H1 (cell line): Measurements from ENCODE around the gene TMEM131L. TPM values are rescaled to one million over a fixed set of nuclear protein-coding genes. Genes with fewer than 3 reads are reported as not detected.

ENCODE experiments used
- CTCF ChIA-PET: fragments of 300-600 bp; sonication (Branson Sonifier 250); formaldehyde crosslinking; loops from one replicate; lab custom pipeline; 2021; ENCODE audit not compliant: partially characterized antibody; lab: Charles Lee
- POLR2A ChIA-PET: fragments of 300-600 bp; sonication (Branson Sonifier 250); formaldehyde crosslinking; loops from one replicate; lab custom pipeline; 2021; ENCODE audit warnings: inconsistent platforms; ENCODE audit not compliant: partially characterized antibody; lab: Charles Lee
- DNase-seq, 2 experiments: peaks; one replicate each; pipeline versions ENCODE4 v3.0.0 to v3.0.0-alpha.2; 2010 to 2022; ENCODE audit warnings: low spot score in 2 of 2, low read depth in 1 of 2, mixed read lengths in 1 of 2
- FAIRE-seq: peaks from 2 replicates; lab custom pipeline; 2011; peaks lifted over from hg19 to GRCh38; lab: Jason Lieb, UNC
- H2AFZ ChIP-seq: 2 replicates; pipeline ENCODE4 v1.8.1; 2012; ENCODE audit warnings: low read length, inconsistent platforms
- H2AK5ac ChIP-seq: 2 replicates; pipeline ENCODE4 v1.6.1; 2013; ENCODE audit warnings: low read depth, low read length
- H2BK120ac ChIP-seq: replicated peaks from 2 replicates; pipeline ENCODE3; 2013; ENCODE audit warnings: low read depth, low read length, inconsistent platforms
- H2BK12ac ChIP-seq: 2 replicates; pipeline ENCODE4 v1.6.1; 2013; ENCODE audit warnings: low read depth, low read length
- H2BK15ac ChIP-seq: 2 replicates; pipeline ENCODE4 v1.6.1; 2013; ENCODE audit warnings: low read length
- H2BK20ac ChIP-seq: 2 replicates; pipeline ENCODE4 v1.6.1; 2013; ENCODE audit warnings: low read length
- H2BK5ac ChIP-seq: 2 replicates; pipeline ENCODE4 v1.6.1; 2013; ENCODE audit warnings: low read depth, low read length
- H3K14ac ChIP-seq: 2 replicates; pipeline ENCODE4 v1.6.1; 2013; ENCODE audit warnings: inconsistent platforms; ENCODE audit not compliant: insufficient read length
- H3K18ac ChIP-seq: 2 replicates; pipeline ENCODE4 v1.6.1; 2013; ENCODE audit warnings: low read length; ENCODE audit errors: extremely low read depth
- H3K23ac ChIP-seq: 2 replicates; pipeline ENCODE4 v1.6.1; 2013; ENCODE audit warnings: inconsistent platforms; ENCODE audit not compliant: insufficient read length
- H3K23me2 ChIP-seq: 2 replicates; pipeline ENCODE4 v1.6.1; 2013; ENCODE audit warnings: low read depth, low read length
- H3K27ac ChIP-seq: 2 replicates; pipeline ENCODE4 v1.6.1; 2011; ENCODE audit warnings: low read depth, low read length, inconsistent platforms
- H3K27me3 ChIP-seq, 4 experiments: replicated peaks in 1 of 4; 1 replicate in 1 of 4; 2 replicates in 3 of 4; pipeline versions ENCODE4 v1.6.1 to v1.8.1; 2011 to 2013; ENCODE audit warnings: low read length in 3 of 4, mild to moderate bottlenecking in 3 of 4, inconsistent platforms in 2 of 4, mixed read lengths in 2 of 4, moderate library complexity in 1 of 4; ENCODE audit not compliant: control insufficient read depth in 3 of 4, insufficient read depth in 3 of 4; ENCODE audit errors: extremely low read depth in 1 of 4
- H3K36me3 ChIP-seq, 4 experiments: 2 replicates each; pipeline versions ENCODE4 v1.6.1 to v1.8.1; 2011 to 2013; ENCODE audit warnings: mild to moderate bottlenecking in 4 of 4, low read length in 3 of 4, moderate library complexity in 2 of 4, control low read depth in 1 of 4, inconsistent platforms in 1 of 4; ENCODE audit not compliant: insufficient read depth in 4 of 4, control insufficient read depth in 2 of 4
- H3K4ac ChIP-seq: replicated peaks from 2 replicates; pipeline ENCODE3; 2013; ENCODE audit warnings: low read length, low read depth, mixed read lengths, inconsistent platforms; ENCODE audit not compliant: insufficient read length
- H3K4me1 ChIP-seq, 4 experiments: replicated peaks in 1 of 4; 1 replicate in 1 of 4; 2 replicates in 3 of 4; pipeline versions ENCODE4 v1.6.1 to v1.8.1; 2011 to 2013; ENCODE audit warnings: low read length in 3 of 4, inconsistent platforms in 2 of 4, mixed read lengths in 1 of 4; ENCODE audit not compliant: insufficient read depth in 4 of 4, control insufficient read depth in 3 of 4
- H3K4me2 ChIP-seq, 2 experiments: 2 replicates each; pipeline versions ENCODE4 v1.6.1 to v1.8.1; 2011 to 2013; ENCODE audit warnings: low read depth in 2 of 2, low read length in 2 of 2, control low read depth in 1 of 2, inconsistent platforms in 1 of 2, mild to moderate bottlenecking in 1 of 2; ENCODE audit not compliant: insufficient read depth in 1 of 2
- H3K4me3 ChIP-seq, 4 experiments: fragments of 200-600, 300-600 bp in 1 of 4; sonication (generic), shearing (Covaris generic), sonication (Bioruptor Twin) in 1 of 4; 2 replicates each; pipeline versions ENCODE4 v1.5.1 to v1.8.1; 2011 to 2016; ENCODE audit warnings: low read length in 4 of 4, low read depth in 3 of 4, control low read depth in 2 of 4, inconsistent platforms in 2 of 4, mild to moderate bottlenecking in 2 of 4, mixed read lengths in 1 of 4, moderate library complexity in 1 of 4; ENCODE audit not compliant: insufficient read depth in 2 of 4; ENCODE audit errors: extremely low read depth in 1 of 4
- H3K56ac ChIP-seq: replicated peaks from 2 replicates; pipeline ENCODE3; 2013; ENCODE audit warnings: low read depth, mild to moderate bottlenecking, mixed read lengths, low read length, inconsistent platforms; ENCODE audit not compliant: insufficient read length
- H3K79me1 ChIP-seq: 2 replicates; pipeline ENCODE4 v1.6.1; 2013; ENCODE audit warnings: low read depth, low read length, control low read depth
- H3K79me2 ChIP-seq, 2 experiments: 2 replicates each; pipeline versions ENCODE4 v1.6.1 to v1.8.1; 2012 to 2013; ENCODE audit warnings: low read length in 2 of 2, mild to moderate bottlenecking in 2 of 2, inconsistent platforms in 1 of 2; ENCODE audit not compliant: insufficient read depth in 2 of 2, control insufficient read depth in 1 of 2
- H3K9ac ChIP-seq, 4 experiments: replicated peaks in 1 of 4; 1 replicate in 1 of 4; 2 replicates in 3 of 4; pipeline versions ENCODE4 v1.6.1 to v1.8.1; 2011 to 2013; ENCODE audit warnings: low read depth in 3 of 4, low read length in 3 of 4, control low read depth in 2 of 4, mild to moderate bottlenecking in 2 of 4, moderate library complexity in 2 of 4, inconsistent platforms in 1 of 4; ENCODE audit errors: extremely low read depth in 1 of 4
- H3K9me3 ChIP-seq, 2 experiments: 2 replicates each; pipeline versions ENCODE4 v1.6.1 to v1.8.1; 2012 to 2013; ENCODE audit warnings: mild to moderate bottlenecking in 2 of 2, moderate library complexity in 2 of 2, control low read depth in 1 of 2, inconsistent platforms in 1 of 2, low read depth in 1 of 2, low read length in 1 of 2, mixed read lengths in 1 of 2; ENCODE audit not compliant: insufficient read depth in 2 of 2
- H4K20me1 ChIP-seq, 2 experiments: replicated peaks in 1 of 2; 2 replicates each; pipeline versions ENCODE3 to v1.8.1; 2011 to 2013; ENCODE audit warnings: inconsistent platforms in 2 of 2, low read length in 2 of 2, mild to moderate bottlenecking in 1 of 2; ENCODE audit not compliant: insufficient read depth in 2 of 2, control insufficient read depth in 1 of 2
- H4K5ac ChIP-seq: 2 replicates; pipeline ENCODE4 v1.6.1; 2013; ENCODE audit warnings: low read length, low read depth, mixed read lengths, inconsistent platforms; ENCODE audit not compliant: insufficient read length
- H4K8ac ChIP-seq: 2 replicates; pipeline ENCODE4 v1.8.0; 2013; ENCODE audit warnings: mild to moderate bottlenecking, moderate library complexity, low read length, inconsistent platforms; ENCODE audit not compliant: insufficient read depth; ENCODE audit errors: extremely low read depth
- H4K91ac ChIP-seq: replicated peaks from 2 replicates; pipeline ENCODE3; 2013; ENCODE audit warnings: low read length, mixed read lengths, inconsistent platforms; ENCODE audit not compliant: insufficient read length
- CEBPB ChIP-seq: IDR thresholded peaks from 2 replicates; pipeline ENCODE4 v1.6.1; 2012; ENCODE audit warnings: low read depth, low read length
- CTCF ChIP-seq, 3 experiments: IDR thresholded peaks; 1 replicate in 2 of 3; 2 replicates in 1 of 3; pipeline versions ENCODE4 v1.5.1 to v1.6.1; 2011; ENCODE audit warnings: low read length in 3 of 3, mild to moderate bottlenecking in 3 of 3, inconsistent platforms in 2 of 3, low read depth in 1 of 3, moderate library complexity in 1 of 3; ENCODE audit not compliant: insufficient read depth in 1 of 3; ENCODE audit errors: control extremely low read depth in 1 of 3
- EP300 ChIP-seq, 2 experiments: IDR thresholded peaks; 1 replicate in 1 of 2; 2 replicates in 1 of 2; pipeline ENCODE4 v1.6.1; 2011 to 2012; ENCODE audit warnings: low read depth in 2 of 2, low read length in 2 of 2, mild to moderate bottlenecking in 2 of 2, borderline replicate concordance in 1 of 2, inconsistent platforms in 1 of 2, moderate library complexity in 1 of 2
- MAFK ChIP-seq: IDR thresholded peaks from 2 replicates; pipeline ENCODE4 v1.6.1; 2012; ENCODE audit warnings: low read depth, mild to moderate bottlenecking, improper control_type of control experiment, low read length
- RAD21 ChIP-seq, 2 experiments: IDR thresholded peaks in 1 of 2; conservative IDR thresholded peaks in 1 of 2; 2 replicates each; pipeline ENCODE4 v1.6.1; 2011; ENCODE audit warnings: low read depth in 2 of 2, low read length in 2 of 2, improper control_type of control experiment in 1 of 2, inconsistent platforms in 1 of 2, mild to moderate bottlenecking in 1 of 2, moderate library complexity in 1 of 2
- TEAD4 ChIP-seq: IDR thresholded peaks from 2 replicates; pipeline ENCODE4 v1.6.1; 2012; ENCODE audit warnings: low read depth, low read length, inconsistent platforms, mixed read lengths
- WGBS, 2 experiments: shearing (Covaris generic) in 1 of 2; methylation state at CpG; one replicate each; pipeline versions ENCODE4 v1.1.6 to v1.1.7; 2013 to 2015; ENCODE audit warnings: low lambda C conversion rate in 2 of 2, mixed read lengths in 2 of 2, inconsistent platforms in 1 of 2, low coverage in 1 of 2, missing lambda C conversion rate in 1 of 2; ENCODE audit not compliant: insufficient replicate concordance in 2 of 2, insufficient coverage in 1 of 2, insufficient read length in 1 of 2; ENCODE audit errors: extremely low coverage in 1 of 2, missing lambda C conversion rate in 1 of 2; 5-methylcytosine and 5-hydroxymethylcytosine counted together
- polyA plus RNA-seq, 7 experiments: library from polyadenylated mRNA; depleted of rRNA in 3 of 7; stranded (reverse) in 5 of 7; unstranded in 2 of 7; fragments of >200 nt in 5 of 7; fragments of 200-250 nt in 2 of 7; gene quantifications; 1 replicate in 5 of 7; 2 replicates in 1 of 7; 4 replicates in 1 of 7; pipeline versions ENCODE4 v1.2.1 to v1.2.3, GENCODE V29; 2011 to 2013; ENCODE audit warnings: missing spikeins in 2 of 7, mixed read lengths in 2 of 7
- total RNA-seq: library from RNA; stranded (reverse); fragmentation: NEBNext Ultra II Directional; extraction: Animal tissue kit (Norgen Biotek cat#: 25700); gene quantifications from 2 replicates; pipeline ENCODE4 v1.2.1, GENCODE V29; 2021

TMEM131L gene
- total and polyA plus RNA-seq, 2 of the 8 experiments (the other 6 are each of a cell fraction or from before 2014, with no cell fraction given), result 14.3 to 26.1 TPM

GRCh38 chr4:153432965-153433753 is 33.0 kb upstream of the TMEM131L start:
- Histone ChIP-seq H4K5ac (no peak overlapping the region), H4K8ac (no peak overlapping the region), H3K36me3 (no peaks in the 10 kb centered on the region), H3K23me2 (no peaks in the 10 kb centered on the region), H3K9ac (no peak overlapping the region), H3K27me3 (no peaks in the 10 kb centered on the region), H3K4ac (no peak overlapping the region), H2AFZ (no peak overlapping the region), H3K23ac (no peak overlapping the region), H2BK20ac (no peak overlapping the region), H3K79me1 (no peaks in the 10 kb centered on the region), H3K79me2 (no peaks in the 10 kb centered on the region), H3K4me2 (no peak overlapping the region), H3K56ac (no peak overlapping the region), H3K27ac (no peak overlapping the region), H4K20me1 (no peaks in the 10 kb centered on the region), H3K9me3 (no peaks in the 10 kb centered on the region), H2BK12ac (no peak overlapping the region), H2BK15ac (no peak overlapping the region), H3K4me1 (no peaks in the 10 kb centered on the region), H4K91ac (no peak overlapping the region), H3K14ac (no peak overlapping the region), H3K4me3 (no peak overlapping the region), H3K18ac (no peak overlapping the region), H2AK5ac (no peak overlapping the region), H2BK120ac (no peak overlapping the region), H2BK5ac (no peak overlapping the region)
- ChIA-PET POLR2A (interaction anchor here (0.6 to 1.5 kb wide), 3 partner anchors 33 to 1510 kb away, joined by 3 to 4 read pairs (median 3); partner anchors contain the start of gene TMEM131L), CTCF (interaction anchor here (0.6 to 3.7 kb wide), 39 partner anchors 9 to 627 kb away, joined by 3 to 20 read pairs (median 4); partner anchors contain the start of genes TLR2 and TMEM131L)
- FAIRE-seq, result peak; percentile 65
- peak; percentile 19 to 62 for DNase-seq
- TF ChIP-seq TEAD4, result 0 out of 2 replicates have a peak, but pooled peaks have one; percentile 48
- TF ChIP-seq CTCF (IDR thresholded peaks at IDR 0.05; ENCODE audit: control extremely low read depth in 1 of 3, insufficient read depth in 1 of 3, low read depth in 1 of 3, low read length in 3 of 3), result peak; percentile 59 to 84 (median 80)
- TF ChIP-seq RAD21 (IDR thresholded peaks at IDR 0.05 in 1 of 2, conservative IDR thresholded peaks at IDR 0.05 in 1 of 2; ENCODE audit: low read depth in 2 of 2, low read length in 2 of 2), result peak; percentile 87
- peak; percentile 79 for TF ChIP-seq CEBPB
- TF ChIP-seq MAFK, result no peak
- no peak for TF ChIP-seq EP300 (IDR thresholded peaks at IDR 0.05; ENCODE audit: borderline replicate concordance in 1 of 2, low read depth in 2 of 2, low read length in 2 of 2)
- WGBS, 2 experiments, result 80% methylated on average over 12 of the region's 12 CpGs; no CpG with 5 or more reads in 1 of the 2 experiments
